Measurements from ENCODE around the gene SUMO3. TPM values are rescaled to one million over a fixed set of nuclear protein-coding genes. Genes with fewer than 3 reads are reported as not detected.
A peak's percentile ranks its signal among the peaks of the same experiment; 100 is the strongest.

Gene SUMO3
- total RNA-seq, 1 donor from 2014 or later = 131 TPM

- no peaks in the 10 kb centered on the region for H3K27me3 ChIP-seq (ENCODE audit: control insufficient read depth, insufficient read depth, low read length)
- peaks cover 7% of the 10 kb centered on the region for H3K36me3 ChIP-seq (ENCODE audit: control insufficient read depth, insufficient read depth, low read length)
- FAIRE-seq (no peak), DNase-seq (ENCODE audit: low read depth) (no peak)
- TF ChIP-seq CTCF (IDR thresholded peaks at IDR 0.05; ENCODE audit: insufficient read depth, low read length, severe bottlenecking) = no peak
- no peak overlapping the region for H3K4me3 ChIP-seq (ENCODE audit: low read depth, low read length)
Measured at GRCh38 chr21:44778094-44778493, 39.8 kb downstream of the SUMO3 start.

- no peak for DNase-seq (ENCODE audit: low read depth)
- Histone ChIP-seq H3K36me3 (ENCODE audit: control insufficient read depth, insufficient read depth, low read length) (peaks cover 20% of the 10 kb centered on the region), H3K4me3 (ENCODE audit: low read depth, low read length) (no peak overlapping the region), H3K27me3 (ENCODE audit: control insufficient read depth, insufficient read depth, low read length) (no peaks in the 10 kb centered on the region)
- no peak for TF ChIP-seq CTCF (IDR thresholded peaks at IDR 0.05; ENCODE audit: insufficient read depth, low read length, severe bottlenecking)
- FAIRE-seq = no peak
Measured at GRCh38 chr21:44774972-44775371, 42.9 kb downstream of the SUMO3 start.

GRCh38 chr21:44773291-44773932 is 44.5 kb downstream of the SUMO3 start:
- DNase-seq (ENCODE audit: low read depth) = peak; percentile 59
- TF ChIP-seq CTCF (IDR thresholded peaks at IDR 0.05; ENCODE audit: insufficient read depth, low read length, severe bottlenecking) = no peak
- Histone ChIP-seq H3K4me3 (ENCODE audit: low read depth, low read length) (no peak overlapping the region), H3K36me3 (ENCODE audit: control insufficient read depth, insufficient read depth, low read length) (peaks cover 24% of the 10 kb centered on the region), H3K27me3 (ENCODE audit: control insufficient read depth, insufficient read depth, low read length) (no peaks in the 10 kb centered on the region)
- FAIRE-seq = peak; percentile 28

- DNase-seq (ENCODE audit: low read depth) (no peak), FAIRE-seq (no peak)
- H3K4me3 ChIP-seq (ENCODE audit: low read depth, low read length) = no peak overlapping the region
- no peak for TF ChIP-seq CTCF (IDR thresholded peaks at IDR 0.05; ENCODE audit: insufficient read depth, low read length, severe bottlenecking)
- H3K36me3 ChIP-seq (ENCODE audit: control insufficient read depth, insufficient read depth, low read length) = peaks cover 25% of the 10 kb centered on the region
- no peaks in the 10 kb centered on the region for H3K27me3 ChIP-seq (ENCODE audit: control insufficient read depth, insufficient read depth, low read length)
Measured at GRCh38 chr21:44771896-44772525, 45.9 kb downstream of the SUMO3 start.

GRCh38 chr21:44767834-44768831 is 49.7 kb downstream of the SUMO3 start:
- no peak for DNase-seq (ENCODE audit: low read depth)
- Histone ChIP-seq H3K36me3 (ENCODE audit: control insufficient read depth, insufficient read depth, low read length) (peaks cover 18% of the 10 kb centered on the region), H3K27me3 (ENCODE audit: control insufficient read depth, insufficient read depth, low read length) (no peaks in the 10 kb centered on the region), H3K4me3 (ENCODE audit: low read depth, low read length) (no peak overlapping the region)
- peak; percentile 96 for FAIRE-seq
- no peak for TF ChIP-seq CTCF (IDR thresholded peaks at IDR 0.05; ENCODE audit: insufficient read depth, low read length, severe bottlenecking)
